K562 (cell line): ENCODE data around the gene IRF1. TPM values are rescaled to one million over a fixed set of nuclear protein-coding genes. Genes with fewer than 3 reads are reported as not detected.

Experiments used
- CREB3L1 ChIP-seq: fragments of 450-650 bp; IDR thresholded peaks from 2 replicates; pipeline ENCODE4 v1.6.1; 2014; ENCODE audit warnings: low read depth, mild to moderate bottlenecking, moderate library complexity, borderline replicate concordance
- DMBX1 ChIP-seq: fragments of 250-450 bp; sonication (Bioruptor Pico); IDR thresholded peaks from 2 replicates; pipeline ENCODE4 v1.8.0; 2022; ENCODE audit warnings: inconsistent platforms, mild to moderate bottlenecking, moderate library complexity, borderline replicate concordance
- DPF2 ChIP-seq: fragments of 450-650 bp; IDR thresholded peaks from 2 replicates; pipeline ENCODE4 v1.6.1; 2016
- HNRNPUL1 ChIP-seq: fragments of 200-400 bp; formaldehyde crosslinking; IDR thresholded peaks from 2 replicates; pipeline ENCODE4 v1.6.1; 2017; ENCODE audit warnings: low read length
- ILF3 ChIP-seq: fragments of 450-650 bp; IDR thresholded peaks from 2 replicates; pipeline ENCODE4 v1.6.1; 2018; ENCODE audit warnings: antibody characterized with exemption, mild to moderate bottlenecking, moderate library complexity, borderline replicate concordance
- JUN ChIP-seq, 2 experiments: sonication (generic) in 1 of 2; formaldehyde crosslinking in 1 of 2; IDR thresholded peaks; 2 replicates each; pipeline versions ENCODE4 v1.6.1 to v1.8.0; 2012 to 2022; ENCODE audit warnings: borderline replicate concordance in 2 of 2, mild to moderate bottlenecking in 2 of 2, improper control_type of control experiment in 1 of 2, low read depth in 1 of 2, low read length in 1 of 2, missing genetic modification reagents in 1 of 2
- KDM1A ChIP-seq, 2 experiments: fragments of 450-650 bp; IDR thresholded peaks; 2 replicates each; pipeline ENCODE4 v1.6.1; 2016; ENCODE audit warnings: mild to moderate bottlenecking in 2 of 2
- TEAD4 ChIP-seq, 2 experiments: sonication (generic) in 1 of 2; formaldehyde crosslinking in 1 of 2; IDR thresholded peaks; 2 replicates each; pipeline versions ENCODE4 v1.6.1 to v1.8.0; 2012 to 2022; ENCODE audit warnings: borderline replicate concordance in 1 of 2, inconsistent platforms in 1 of 2, low read length in 1 of 2, mild to moderate bottlenecking in 1 of 2, missing genetic modification reagents in 1 of 2
- TFE3 ChIP-seq: fragments of 450-650 bp; formaldehyde crosslinking; IDR thresholded peaks from 2 replicates; pipeline ENCODE4 v1.4.0; 2020; ENCODE audit warnings: mild to moderate bottlenecking, mixed read lengths
- USF2 ChIP-seq: sonication (generic); formaldehyde crosslinking; IDR thresholded peaks from 2 replicates; pipeline ENCODE4 v1.5.0; 2020; ENCODE audit warnings: missing genetic modification reagents
- ZC3H11A ChIP-seq: IDR thresholded peaks from 2 replicates; pipeline ENCODE4 v1.6.1; 2012; ENCODE audit warnings: low read depth, low read length, improper control_type of control experiment
- ZFP30 ChIP-seq: fragments of 250-450 bp; sonication (Bioruptor Pico); IDR thresholded peaks from 2 replicates; pipeline ENCODE4 v1.8.0; 2022; ENCODE audit warnings: moderate library complexity, mild to moderate bottlenecking, inconsistent platforms, borderline replicate concordance
- ZNF12 ChIP-seq: sonication (generic); formaldehyde crosslinking; IDR thresholded peaks from 2 replicates; pipeline ENCODE4 v1.4.0; 2020; ENCODE audit warnings: mild to moderate bottlenecking, missing genetic modification reagents
- ZNF280A ChIP-seq: fragments of 450-650 bp; IDR thresholded peaks from 2 replicates; pipeline ENCODE4 v1.6.1; 2018; ENCODE audit warnings: mild to moderate bottlenecking, low read depth; ENCODE audit not compliant: partially characterized antibody
- ZNF398 ChIP-seq: fragments of 250-450 bp; sonication (Bioruptor Pico); IDR thresholded peaks from 2 replicates; pipeline ENCODE4 v1.8.0; 2021; ENCODE audit warnings: moderate library complexity, mild to moderate bottlenecking, inconsistent platforms
- ZNF717 ChIP-seq: fragments of 250-450 bp; sonication (Bioruptor Pico); IDR thresholded peaks from 2 replicates; pipeline ENCODE4 v1.5.0; 2021
- polyA plus RNA-seq, 8 experiments: library from polyadenylated mRNA; depleted of rRNA in 4 of 8; stranded (reverse) in 5 of 8; unstranded in 3 of 8; fragments of >200 nt; fragmentation: Nextera tagmentation in 2 of 8; fragmentation: Illumina TruSeq in 1 of 8; extraction: Ambion mirVana in 2 of 8; extraction: Trizol in 1 of 8; gene quantifications; 2 replicates each; pipeline versions ENCODE4 v1.2.1 to v1.2.3, GENCODE V29; 2011 to 2014; ENCODE audit warnings: inconsistent platforms in 1 of 8, missing spikeins in 1 of 8
- total RNA-seq, 7 experiments: library from RNA; depleted of rRNA in 6 of 7; stranded (reverse); fragments of >200 nt in 6 of 7; fragmentation: Illumina TruSeq in 2 of 7; extraction: Trizol in 2 of 7; gene quantifications; 2 replicates each; pipeline versions ENCODE4 v1.2.1 to v1.2.3, GENCODE V29; 2011 to 2021; ENCODE audit warnings: low replicate concordance in 1 of 7

IRF1 gene
- total and polyA plus RNA-seq, 9 of the 15 experiments (the other 6 are each of a cell fraction or from before 2014, with no cell fraction given) = 1.1 to 12.3 (median 5.9) TPM

- TF ChIP-seq USF2 = no peak
- no peak for TF ChIP-seq ZNF280A
- peak; percentile 99 for TF ChIP-seq DMBX1 (CRISPR knock-in tag)
- peak; percentile 49; the same call in 1 of the 2 replicates for TF ChIP-seq DPF2
- TF ChIP-seq ILF3 = no peak
- TF ChIP-seq KDM1A (IDR thresholded peaks at IDR 0.05) = no peak
- TF ChIP-seq JUN (IDR thresholded peaks at IDR 0.05; ENCODE audit: borderline replicate concordance, low read depth, low read length) = peak; percentile 89; the same call in 1 of the 2 replicates
- TF ChIP-seq JUN (CRISPR knock-in tag; IDR thresholded peaks at IDR 0.05; ENCODE audit: borderline replicate concordance) = peak; percentile 44; the same call in 1 of the 2 replicates
- no peak for TF ChIP-seq ZNF12 (CRISPR knock-in tag)
- TF ChIP-seq ZNF398 (CRISPR knock-in tag) = 0 out of 2 replicates have a peak, but pooled peaks have one; percentile 35
- TF ChIP-seq ZNF717 (CRISPR knock-in tag) = no peak
- no peak; the same call in 1 of the 2 replicates for TF ChIP-seq TFE3 (CRISPR knock-in tag)
- no peak for TF ChIP-seq ZC3H11A
- peak; percentile 95 for TF ChIP-seq CREB3L1
- peak; percentile 27; the same call in 1 of the 2 replicates for TF ChIP-seq TEAD4 (IDR thresholded peaks at IDR 0.05; ENCODE audit: low read length)
- no peak for TF ChIP-seq TEAD4 (CRISPR knock-in tag; IDR thresholded peaks at IDR 0.05; ENCODE audit: borderline replicate concordance)
- no peak for TF ChIP-seq HNRNPUL1
- no peak for TF ChIP-seq ZFP30 (CRISPR knock-in tag)
Observed at GRCh38 chr5:132459031-132459982, 31.3 kb downstream of the IRF1 start (continued).
